H1 (cell line): ENCODE measurements around the gene DVL2. TPM values are rescaled to one million over a fixed set of nuclear protein-coding genes. Genes with fewer than 3 reads are reported as not detected.

Experiments used
- CTCF ChIA-PET: fragments of 300-600 bp; sonication (Branson Sonifier 250); formaldehyde crosslinking; loops from one replicate; lab custom pipeline; 2021; ENCODE audit not compliant: partially characterized antibody; lab: Charles Lee
- POLR2A ChIA-PET: fragments of 300-600 bp; sonication (Branson Sonifier 250); formaldehyde crosslinking; loops from one replicate; lab custom pipeline; 2021; ENCODE audit warnings: inconsistent platforms; ENCODE audit not compliant: partially characterized antibody; lab: Charles Lee
- DNase-seq, 2 experiments: peaks; one replicate each; pipeline versions ENCODE4 v3.0.0 to v3.0.0-alpha.2; 2010 to 2022; ENCODE audit warnings: low spot score in 2 of 2, low read depth in 1 of 2, mixed read lengths in 1 of 2
- FAIRE-seq: peaks from 2 replicates; lab custom pipeline; 2011; peaks lifted over from hg19 to GRCh38; lab: Jason Lieb, UNC
- H2AFZ ChIP-seq: 2 replicates; pipeline ENCODE4 v1.8.1; 2012; ENCODE audit warnings: low read length, inconsistent platforms
- H2AK5ac ChIP-seq: 2 replicates; pipeline ENCODE4 v1.6.1; 2013; ENCODE audit warnings: low read depth, low read length
- H2BK120ac ChIP-seq: replicated peaks from 2 replicates; pipeline ENCODE3; 2013; ENCODE audit warnings: low read depth, low read length, inconsistent platforms
- H2BK12ac ChIP-seq: 2 replicates; pipeline ENCODE4 v1.6.1; 2013; ENCODE audit warnings: low read depth, low read length
- H2BK15ac ChIP-seq: 2 replicates; pipeline ENCODE4 v1.6.1; 2013; ENCODE audit warnings: low read length
- H2BK20ac ChIP-seq: 2 replicates; pipeline ENCODE4 v1.6.1; 2013; ENCODE audit warnings: low read length
- H2BK5ac ChIP-seq: 2 replicates; pipeline ENCODE4 v1.6.1; 2013; ENCODE audit warnings: low read depth, low read length
- H3K14ac ChIP-seq: 2 replicates; pipeline ENCODE4 v1.6.1; 2013; ENCODE audit warnings: inconsistent platforms; ENCODE audit not compliant: insufficient read length
- H3K18ac ChIP-seq: 2 replicates; pipeline ENCODE4 v1.6.1; 2013; ENCODE audit warnings: low read length; ENCODE audit errors: extremely low read depth
- H3K23ac ChIP-seq: 2 replicates; pipeline ENCODE4 v1.6.1; 2013; ENCODE audit warnings: inconsistent platforms; ENCODE audit not compliant: insufficient read length
- H3K23me2 ChIP-seq: 2 replicates; pipeline ENCODE4 v1.6.1; 2013; ENCODE audit warnings: low read depth, low read length
- H3K27ac ChIP-seq: 2 replicates; pipeline ENCODE4 v1.6.1; 2011; ENCODE audit warnings: low read depth, low read length, inconsistent platforms
- H3K27me3 ChIP-seq, 4 experiments: replicated peaks in 1 of 4; 1 replicate in 1 of 4; 2 replicates in 3 of 4; pipeline versions ENCODE4 v1.6.1 to v1.8.1; 2011 to 2013; ENCODE audit warnings: low read length in 3 of 4, mild to moderate bottlenecking in 3 of 4, inconsistent platforms in 2 of 4, mixed read lengths in 2 of 4, moderate library complexity in 1 of 4; ENCODE audit not compliant: control insufficient read depth in 3 of 4, insufficient read depth in 3 of 4; ENCODE audit errors: extremely low read depth in 1 of 4
- H3K36me3 ChIP-seq, 4 experiments: 2 replicates each; pipeline versions ENCODE4 v1.6.1 to v1.8.1; 2011 to 2013; ENCODE audit warnings: mild to moderate bottlenecking in 4 of 4, low read length in 3 of 4, moderate library complexity in 2 of 4, control low read depth in 1 of 4, inconsistent platforms in 1 of 4; ENCODE audit not compliant: insufficient read depth in 4 of 4, control insufficient read depth in 2 of 4
- H3K4ac ChIP-seq: replicated peaks from 2 replicates; pipeline ENCODE3; 2013; ENCODE audit warnings: low read length, low read depth, mixed read lengths, inconsistent platforms; ENCODE audit not compliant: insufficient read length
- H3K4me1 ChIP-seq, 4 experiments: replicated peaks in 1 of 4; 1 replicate in 1 of 4; 2 replicates in 3 of 4; pipeline versions ENCODE4 v1.6.1 to v1.8.1; 2011 to 2013; ENCODE audit warnings: low read length in 3 of 4, inconsistent platforms in 2 of 4, mixed read lengths in 1 of 4; ENCODE audit not compliant: insufficient read depth in 4 of 4, control insufficient read depth in 3 of 4
- H3K4me2 ChIP-seq, 2 experiments: 2 replicates each; pipeline versions ENCODE4 v1.6.1 to v1.8.1; 2011 to 2013; ENCODE audit warnings: low read depth in 2 of 2, low read length in 2 of 2, control low read depth in 1 of 2, inconsistent platforms in 1 of 2, mild to moderate bottlenecking in 1 of 2; ENCODE audit not compliant: insufficient read depth in 1 of 2
- H3K4me3 ChIP-seq, 4 experiments: fragments of 200-600, 300-600 bp in 1 of 4; sonication (generic), shearing (Covaris generic), sonication (Bioruptor Twin) in 1 of 4; 2 replicates each; pipeline versions ENCODE4 v1.5.1 to v1.8.1; 2011 to 2016; ENCODE audit warnings: low read length in 4 of 4, low read depth in 3 of 4, control low read depth in 2 of 4, inconsistent platforms in 2 of 4, mild to moderate bottlenecking in 2 of 4, mixed read lengths in 1 of 4, moderate library complexity in 1 of 4; ENCODE audit not compliant: insufficient read depth in 2 of 4; ENCODE audit errors: extremely low read depth in 1 of 4
- H3K56ac ChIP-seq: replicated peaks from 2 replicates; pipeline ENCODE3; 2013; ENCODE audit warnings: low read depth, mild to moderate bottlenecking, mixed read lengths, low read length, inconsistent platforms; ENCODE audit not compliant: insufficient read length
- H3K79me1 ChIP-seq: 2 replicates; pipeline ENCODE4 v1.6.1; 2013; ENCODE audit warnings: low read depth, low read length, control low read depth
- H3K79me2 ChIP-seq, 2 experiments: 2 replicates each; pipeline versions ENCODE4 v1.6.1 to v1.8.1; 2012 to 2013; ENCODE audit warnings: low read length in 2 of 2, mild to moderate bottlenecking in 2 of 2, inconsistent platforms in 1 of 2; ENCODE audit not compliant: insufficient read depth in 2 of 2, control insufficient read depth in 1 of 2
- H3K9ac ChIP-seq, 4 experiments: replicated peaks in 1 of 4; 1 replicate in 1 of 4; 2 replicates in 3 of 4; pipeline versions ENCODE4 v1.6.1 to v1.8.1; 2011 to 2013; ENCODE audit warnings: low read depth in 3 of 4, low read length in 3 of 4, control low read depth in 2 of 4, mild to moderate bottlenecking in 2 of 4, moderate library complexity in 2 of 4, inconsistent platforms in 1 of 4; ENCODE audit errors: extremely low read depth in 1 of 4
- H3K9me3 ChIP-seq, 2 experiments: 2 replicates each; pipeline versions ENCODE4 v1.6.1 to v1.8.1; 2012 to 2013; ENCODE audit warnings: mild to moderate bottlenecking in 2 of 2, moderate library complexity in 2 of 2, control low read depth in 1 of 2, inconsistent platforms in 1 of 2, low read depth in 1 of 2, low read length in 1 of 2, mixed read lengths in 1 of 2; ENCODE audit not compliant: insufficient read depth in 2 of 2
- H4K20me1 ChIP-seq, 2 experiments: replicated peaks in 1 of 2; 2 replicates each; pipeline versions ENCODE3 to v1.8.1; 2011 to 2013; ENCODE audit warnings: inconsistent platforms in 2 of 2, low read length in 2 of 2, mild to moderate bottlenecking in 1 of 2; ENCODE audit not compliant: insufficient read depth in 2 of 2, control insufficient read depth in 1 of 2
- H4K5ac ChIP-seq: 2 replicates; pipeline ENCODE4 v1.6.1; 2013; ENCODE audit warnings: low read length, low read depth, mixed read lengths, inconsistent platforms; ENCODE audit not compliant: insufficient read length
- H4K8ac ChIP-seq: 2 replicates; pipeline ENCODE4 v1.8.0; 2013; ENCODE audit warnings: mild to moderate bottlenecking, moderate library complexity, low read length, inconsistent platforms; ENCODE audit not compliant: insufficient read depth; ENCODE audit errors: extremely low read depth
- H4K91ac ChIP-seq: replicated peaks from 2 replicates; pipeline ENCODE3; 2013; ENCODE audit warnings: low read length, mixed read lengths, inconsistent platforms; ENCODE audit not compliant: insufficient read length
- BACH1 ChIP-seq: IDR thresholded peaks from 2 replicates; pipeline ENCODE4 v1.6.1; 2012; ENCODE audit warnings: low read length, improper control_type of control experiment
- CEBPB ChIP-seq: IDR thresholded peaks from 2 replicates; pipeline ENCODE4 v1.6.1; 2012; ENCODE audit warnings: low read depth, low read length
- CTCF ChIP-seq, 3 experiments: IDR thresholded peaks; 1 replicate in 2 of 3; 2 replicates in 1 of 3; pipeline versions ENCODE4 v1.5.1 to v1.6.1; 2011; ENCODE audit warnings: low read length in 3 of 3, mild to moderate bottlenecking in 3 of 3, inconsistent platforms in 2 of 3, low read depth in 1 of 3, moderate library complexity in 1 of 3; ENCODE audit not compliant: insufficient read depth in 1 of 3; ENCODE audit errors: control extremely low read depth in 1 of 3
- SAP30 ChIP-seq: fragments of 300-600 bp; sonication (generic); IDR thresholded peaks from 2 replicates; pipeline ENCODE4 v1.7.1; 2012; ENCODE audit warnings: low read length, moderate library complexity, mild to moderate bottlenecking, inconsistent platforms; ENCODE audit not compliant: insufficient read depth, insufficient replicate concordance
- SIRT6 ChIP-seq: IDR thresholded peaks from one replicate; pipeline ENCODE4 v1.7.1; 2012; ENCODE audit warnings: low read length, inconsistent platforms
- SP2 ChIP-seq: IDR thresholded peaks from 2 replicates; pipeline ENCODE4 v1.6.1; 2012; ENCODE audit warnings: mild to moderate bottlenecking, low read length, inconsistent platforms
- TBP ChIP-seq: IDR thresholded peaks from 2 replicates; pipeline ENCODE4 v1.6.1; 2011; ENCODE audit warnings: low read depth, low read length, improper control_type of control experiment
- USF2 ChIP-seq: IDR thresholded peaks from 2 replicates; pipeline ENCODE4 v1.6.1; 2011; ENCODE audit warnings: low read length, improper control_type of control experiment
- WGBS, 2 experiments: shearing (Covaris generic) in 1 of 2; methylation state at CpG; one replicate each; pipeline versions ENCODE4 v1.1.6 to v1.1.7; 2013 to 2015; ENCODE audit warnings: low lambda C conversion rate in 2 of 2, mixed read lengths in 2 of 2, inconsistent platforms in 1 of 2, low coverage in 1 of 2, missing lambda C conversion rate in 1 of 2; ENCODE audit not compliant: insufficient replicate concordance in 2 of 2, insufficient coverage in 1 of 2, insufficient read length in 1 of 2; ENCODE audit errors: extremely low coverage in 1 of 2, missing lambda C conversion rate in 1 of 2; 5-methylcytosine and 5-hydroxymethylcytosine counted together
- polyA plus RNA-seq, 7 experiments: library from polyadenylated mRNA; depleted of rRNA in 3 of 7; stranded (reverse) in 5 of 7; unstranded in 2 of 7; fragments of >200 nt in 5 of 7; fragments of 200-250 nt in 2 of 7; gene quantifications; 1 replicate in 5 of 7; 2 replicates in 1 of 7; 4 replicates in 1 of 7; pipeline versions ENCODE4 v1.2.1 to v1.2.3, GENCODE V29; 2011 to 2013; ENCODE audit warnings: missing spikeins in 2 of 7, mixed read lengths in 2 of 7
- total RNA-seq: library from RNA; stranded (reverse); fragmentation: NEBNext Ultra II Directional; extraction: Animal tissue kit (Norgen Biotek cat#: 25700); gene quantifications from 2 replicates; pipeline ENCODE4 v1.2.1, GENCODE V29; 2021

DVL2 gene
- total and polyA plus RNA-seq, 2 of the 8 experiments (the other 6 are each of a cell fraction or from before 2014, with no cell fraction given), result 19.0 to 59.6 TPM

DNA sequence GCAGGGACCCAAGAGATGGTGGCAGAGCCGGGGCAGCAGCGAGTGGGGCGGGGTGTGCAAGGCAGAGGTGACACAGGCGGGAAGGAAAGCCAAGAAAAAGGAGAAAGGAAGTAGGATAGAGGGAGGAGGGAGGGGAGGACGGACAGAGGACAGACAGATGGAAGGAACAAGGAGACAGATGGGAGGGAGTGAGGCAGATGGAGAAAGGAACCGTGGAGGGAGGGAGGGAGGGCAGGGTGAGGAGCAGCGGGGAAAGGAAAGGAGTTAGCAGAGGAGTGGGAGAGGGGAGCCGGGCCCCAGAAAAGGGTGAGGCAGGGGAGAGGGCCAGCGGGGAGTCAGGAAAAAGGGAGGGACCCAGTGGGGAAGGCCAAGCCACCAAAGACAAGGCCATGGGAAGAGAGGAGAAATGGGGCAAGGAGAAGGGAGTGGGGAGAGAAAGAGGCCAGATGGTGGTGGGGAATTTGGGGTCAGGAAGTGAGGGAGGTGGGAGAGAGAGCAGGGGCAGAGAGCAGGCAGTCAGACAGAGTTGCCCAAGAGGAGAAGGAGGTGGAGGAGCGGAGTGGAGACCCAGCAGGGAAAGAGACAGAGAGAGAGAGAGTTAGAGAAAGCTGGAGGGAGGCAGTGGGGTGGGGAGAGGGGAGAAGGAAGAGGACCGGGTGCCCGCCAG is 41.9 kb downstream of the DVL2 start:
- H2BK12ac ChIP-seq, result no peak overlapping the region
- POLR2A ChIA-PET, result no interaction called here
- TF ChIP-seq CTCF (IDR thresholded peaks at IDR 0.05; ENCODE audit: control extremely low read depth in 1 of 3, insufficient read depth in 1 of 3, low read depth in 1 of 3, low read length in 3 of 3) (no peak), SAP30 (no peak), CEBPB (no peak), SIRT6 (no peak), SP2 (no peak), BACH1 (no peak), USF2 (no peak), TBP (no peak)

More for the DNA sequence above, 41.9 kb downstream of the DVL2 start:
- H3K79me2 ChIP-seq, result no peaks in the 10 kb centered on the region
- no peak overlapping the region for H2AFZ ChIP-seq
- no peaks in the 10 kb centered on the region for H3K79me1 ChIP-seq
- H2AK5ac ChIP-seq, result no peak overlapping the region
- CTCF ChIA-PET, result no interaction called here
- no peak overlapping the region for H2BK20ac ChIP-seq
- no peak overlapping the region for H3K23ac ChIP-seq
- H3K9me3 ChIP-seq, result no peaks in the 10 kb centered on the region
- FAIRE-seq (no peak), DNase-seq (no peak)
- H3K4me1 ChIP-seq, result no peaks in the 10 kb centered on the region
- H3K4me2 ChIP-seq, result no peak overlapping the region
- no peak overlapping the region for H2BK15ac ChIP-seq
- no peak overlapping the region for H4K8ac ChIP-seq
- peaks cover 17 to 40% (median 30%) of the 10 kb centered on the region in 4 experiments; a peak in 7 of 8 replicates for H3K36me3 ChIP-seq
- H3K56ac ChIP-seq, result no peak overlapping the region
- no peak overlapping the region for H3K18ac ChIP-seq
- peaks cover 5 to 12% of the 10 kb centered on the region in 2 experiments for H4K20me1 ChIP-seq
- WGBS, 2 experiments, result 93% methylated on average over 6 of the region's 12 CpGs; no CpG with 5 or more reads in 1 of the 2 experiments
- H3K27ac ChIP-seq, result no peak overlapping the region
- no peak overlapping the region for H2BK120ac ChIP-seq
- no peak overlapping the region for H3K4me3 ChIP-seq
- no peak overlapping the region for H4K5ac ChIP-seq
- H3K4ac ChIP-seq, result no peak overlapping the region
- 0 out of 2 replicates have a peak overlapping the region, but pooled peaks have one; percentile 24 for H2BK5ac ChIP-seq
- H4K91ac ChIP-seq, result no peak overlapping the region
- H3K9ac ChIP-seq, result no peak overlapping the region
- H3K23me2 ChIP-seq, result no peaks in the 10 kb centered on the region
- no peaks in the 10 kb centered on the region for H3K27me3 ChIP-seq
- H3K14ac ChIP-seq, result no peak overlapping the region
